ENCODE measurements around the gene GUCA2B.

DNA sequence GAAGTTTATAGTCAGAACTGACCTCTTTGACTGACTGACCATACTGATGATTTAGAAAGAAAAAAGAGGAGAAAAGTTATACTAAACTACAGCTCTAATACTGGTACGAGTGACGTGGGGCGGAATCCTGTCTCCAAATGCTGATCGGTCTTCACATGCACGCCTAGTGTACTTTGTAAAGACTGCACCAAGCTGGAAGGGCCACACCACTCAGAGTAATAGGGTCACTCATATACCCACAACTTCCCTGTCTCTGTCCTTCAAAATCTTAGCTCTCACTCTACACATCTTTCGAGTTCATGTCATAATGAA is 30.7 kb downstream of the GUCA2B start:
- TF ChIP-seq, protein P1, sequence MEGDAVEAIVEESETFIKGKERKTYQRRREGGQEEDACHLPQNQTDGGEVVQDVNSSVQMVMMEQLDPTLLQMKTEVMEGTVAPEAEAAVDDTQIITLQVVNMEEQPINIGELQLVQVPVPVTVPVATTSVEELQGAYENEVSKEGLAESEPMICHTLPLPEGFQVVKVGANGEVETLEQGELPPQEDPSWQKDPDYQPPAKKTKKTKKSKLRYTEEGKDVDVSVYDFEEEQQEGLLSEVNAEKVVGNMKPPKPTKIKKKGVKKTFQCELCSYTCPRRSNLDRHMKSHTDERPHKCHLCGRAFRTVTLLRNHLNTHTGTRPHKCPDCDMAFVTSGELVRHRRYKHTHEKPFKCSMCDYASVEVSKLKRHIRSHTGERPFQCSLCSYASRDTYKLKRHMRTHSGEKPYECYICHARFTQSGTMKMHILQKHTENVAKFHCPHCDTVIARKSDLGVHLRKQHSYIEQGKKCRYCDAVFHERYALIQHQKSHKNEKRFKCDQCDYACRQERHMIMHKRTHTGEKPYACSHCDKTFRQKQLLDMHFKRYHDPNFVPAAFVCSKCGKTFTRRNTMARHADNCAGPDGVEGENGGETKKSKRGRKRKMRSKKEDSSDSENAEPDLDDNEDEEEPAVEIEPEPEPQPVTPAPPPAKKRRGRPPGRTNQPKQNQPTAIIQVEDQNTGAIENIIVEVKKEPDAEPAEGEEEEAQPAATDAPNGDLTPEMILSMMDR (IDR thresholded peaks at IDR 0.05): no peak
- no peak for TF ChIP-seq POLR2A (IDR thresholded peaks at IDR 0.05)

All from stomach (tissue), 4 donors.